Neuron (in vitro differentiated cells): ENCODE results near the gene BRD8.

Experiments used
- H2AFZ ChIP-seq: one replicate; pipeline ENCODE4 v1.6.1; 2013; ENCODE audit warnings: low read depth, mild to moderate bottlenecking, inconsistent platforms, low read length, moderate library complexity
- H3K27me3 ChIP-seq: one replicate; pipeline ENCODE4 v1.6.1; 2013; ENCODE audit warnings: low read length; ENCODE audit not compliant: insufficient read depth
- H3K36me3 ChIP-seq: one replicate; pipeline ENCODE4 v1.6.1; 2013; ENCODE audit warnings: low read length; ENCODE audit not compliant: insufficient read depth
- H3K4me1 ChIP-seq: one replicate; pipeline ENCODE4 v1.6.1; 2013; ENCODE audit warnings: low read length; ENCODE audit not compliant: insufficient read depth
- H3K4me3 ChIP-seq: 2 replicates; pipeline ENCODE4 v1.5.1; 2013; ENCODE audit warnings: mild to moderate bottlenecking, low read length, moderate library complexity
- H3K9me3 ChIP-seq: one replicate; pipeline ENCODE4 v1.6.1; 2013; ENCODE audit warnings: low read length

The BRD8 gene

GRCh38 chr5:138109463-138110265, 68.8 kb downstream of the BRD8 start:
- Histone ChIP-seq H3K36me3 (no peaks in the 10 kb centered on the region), H3K27me3 (no peaks in the 10 kb centered on the region), H3K9me3 (no peaks in the 10 kb centered on the region), H3K4me3 (no peak overlapping the region), H3K4me1 (peaks cover 5% of the 10 kb centered on the region), H2AFZ (no peak overlapping the region)

GRCh38 chr5:138107213-138107612, 71.2 kb downstream of the BRD8 start:
- Histone ChIP-seq H3K4me1 (peaks cover 5% of the 10 kb centered on the region), H3K36me3 (no peaks in the 10 kb centered on the region), H3K4me3 (no peak overlapping the region), H3K27me3 (peaks cover 4% of the 10 kb centered on the region), H2AFZ (no peak overlapping the region), H3K9me3 (no peaks in the 10 kb centered on the region)

GRCh38 chr5:138105709-138106108, 72.7 kb downstream of the BRD8 start:
- Histone ChIP-seq H3K4me3 (no peak overlapping the region), H3K9me3 (no peaks in the 10 kb centered on the region), H3K27me3 (peaks cover 6% of the 10 kb centered on the region), H3K36me3 (no peaks in the 10 kb centered on the region), H2AFZ (no peak overlapping the region), H3K4me1 (peaks cover 3% of the 10 kb centered on the region)

GRCh38 chr5:138103319-138103637, 75.2 kb downstream of the BRD8 start:
- Histone ChIP-seq H3K27me3 (peaks cover 6% of the 10 kb centered on the region), H2AFZ (no peak overlapping the region), H3K36me3 (no peaks in the 10 kb centered on the region), H3K9me3 (no peaks in the 10 kb centered on the region), H3K4me1 (no peaks in the 10 kb centered on the region), H3K4me3 (no peak overlapping the region)

- Histone ChIP-seq H3K27me3 (peaks cover 6% of the 10 kb centered on the region), H2AFZ (no peak overlapping the region), H3K4me3 (no peak overlapping the region), H3K9me3 (no peaks in the 10 kb centered on the region), H3K4me1 (no peaks in the 10 kb centered on the region), H3K36me3 (no peaks in the 10 kb centered on the region)
These were observed 75.7 kb downstream of the BRD8 start for GRCh38 chr5:138102454-138103318.

GRCh38 chr5:138096997-138097828, 81.2 kb downstream of the BRD8 start:
- H3K4me3 ChIP-seq = no peak overlapping the region
- no peaks in the 10 kb centered on the region for H3K36me3 ChIP-seq
- H3K27me3 ChIP-seq = peaks cover 11% of the 10 kb centered on the region
- H2AFZ ChIP-seq = no peak overlapping the region
- H3K4me1 ChIP-seq = no peaks in the 10 kb centered on the region
- no peaks in the 10 kb centered on the region for H3K9me3 ChIP-seq

GRCh38 chr5:138096363-138096762, 82.1 kb downstream of the BRD8 start:
- H3K36me3 ChIP-seq = no peaks in the 10 kb centered on the region
- H3K4me1 ChIP-seq = no peaks in the 10 kb centered on the region
- no peaks in the 10 kb centered on the region for H3K9me3 ChIP-seq
- H3K4me3 ChIP-seq = no peak overlapping the region
- peaks cover 9% of the 10 kb centered on the region for H3K27me3 ChIP-seq
- H2AFZ ChIP-seq = no peak overlapping the region

GRCh38 chr5:138095100-138095907, 83.1 kb downstream of the BRD8 start:
- no peaks in the 10 kb centered on the region for H3K9me3 ChIP-seq
- H3K4me1 ChIP-seq = no peaks in the 10 kb centered on the region
- H2AFZ ChIP-seq = no peak overlapping the region
- H3K27me3 ChIP-seq = peaks cover 9% of the 10 kb centered on the region
- no peaks in the 10 kb centered on the region for H3K36me3 ChIP-seq
- H3K4me3 ChIP-seq = no peak overlapping the region

GRCh38 chr5:138093036-138093435, 85.4 kb downstream of the BRD8 start:
- no peaks in the 10 kb centered on the region for H3K36me3 ChIP-seq
- no peak overlapping the region for H3K4me3 ChIP-seq
- H3K27me3 ChIP-seq = peaks cover 9% of the 10 kb centered on the region
- H2AFZ ChIP-seq = no peak overlapping the region
- no peaks in the 10 kb centered on the region for H3K4me1 ChIP-seq
- H3K9me3 ChIP-seq = no peaks in the 10 kb centered on the region

GRCh38 chr5:138092301-138092700, 86.1 kb downstream of the BRD8 start:
- no peaks in the 10 kb centered on the region for H3K9me3 ChIP-seq
- H3K27me3 ChIP-seq = peaks cover 9% of the 10 kb centered on the region
- H3K4me1 ChIP-seq = no peaks in the 10 kb centered on the region
- no peaks in the 10 kb centered on the region for H3K36me3 ChIP-seq
- no peak overlapping the region for H3K4me3 ChIP-seq
- H2AFZ ChIP-seq = no peak overlapping the region

- H3K4me1 ChIP-seq = no peaks in the 10 kb centered on the region
- H3K27me3 ChIP-seq = peaks cover 9% of the 10 kb centered on the region
- no peak overlapping the region for H2AFZ ChIP-seq
These were observed 86.7 kb downstream of the BRD8 start for GRCh38 chr5:138091685-138092084.

More at GRCh38 chr5:138091685-138092084, 86.7 kb downstream of the BRD8 start:
- Histone ChIP-seq H3K9me3 (no peaks in the 10 kb centered on the region), H3K4me3 (no peak overlapping the region), H3K36me3 (no peaks in the 10 kb centered on the region)
